Stimulated activated naive CD4-positive, alpha-beta T cell treated with Interleukin-2 at 50 U/mL for 16 hours (primary cell): Measurements from ENCODE around the gene CDKAL1.

ENCODE experiments used
- DNase-seq: peaks from one replicate; lab custom pipeline; 2025; lab: John Stamatoyannopoulos, UW

The CDKAL1 gene

DNA sequence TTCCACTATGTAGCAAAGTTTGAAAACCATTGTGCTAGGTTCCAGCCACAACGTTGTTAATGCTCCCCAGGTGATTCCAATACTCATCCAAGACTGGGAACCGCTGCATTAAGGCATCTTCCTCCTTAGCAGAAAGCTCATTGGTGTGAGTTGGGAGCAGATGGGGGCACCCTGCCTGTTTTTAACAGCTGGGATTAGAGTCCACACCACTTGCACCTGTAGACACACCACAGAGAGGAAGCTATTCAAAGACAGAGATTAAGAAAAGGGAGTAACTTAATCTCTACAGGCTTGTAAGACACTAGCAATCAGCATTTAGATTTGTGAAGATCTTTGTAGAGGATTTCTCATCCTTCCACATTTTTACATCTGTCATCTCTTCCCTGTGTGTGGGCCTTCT, 725.4 kb downstream of the CDKAL1 start:
- no peak for DNase-seq

DNA sequence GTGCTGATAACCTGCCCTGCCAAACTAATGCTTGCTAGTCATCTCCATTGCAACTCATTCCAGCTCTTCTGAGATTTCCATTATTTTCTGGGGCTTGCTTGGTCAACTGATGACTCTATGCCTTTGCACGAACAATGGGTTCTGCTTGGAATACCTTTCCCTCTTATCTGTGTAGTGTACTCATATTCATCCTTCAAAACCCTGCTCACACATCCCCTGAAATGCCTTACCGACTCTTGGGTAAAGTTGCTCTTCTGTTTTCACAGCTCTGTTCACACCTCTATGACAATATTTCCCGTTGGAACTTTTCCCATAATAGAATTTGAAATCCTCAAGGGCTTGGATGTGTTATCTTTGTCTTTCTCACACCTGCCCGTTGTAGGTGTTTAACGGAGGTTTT, 728.2 kb downstream of the CDKAL1 start:
- no peak for DNase-seq

DNA sequence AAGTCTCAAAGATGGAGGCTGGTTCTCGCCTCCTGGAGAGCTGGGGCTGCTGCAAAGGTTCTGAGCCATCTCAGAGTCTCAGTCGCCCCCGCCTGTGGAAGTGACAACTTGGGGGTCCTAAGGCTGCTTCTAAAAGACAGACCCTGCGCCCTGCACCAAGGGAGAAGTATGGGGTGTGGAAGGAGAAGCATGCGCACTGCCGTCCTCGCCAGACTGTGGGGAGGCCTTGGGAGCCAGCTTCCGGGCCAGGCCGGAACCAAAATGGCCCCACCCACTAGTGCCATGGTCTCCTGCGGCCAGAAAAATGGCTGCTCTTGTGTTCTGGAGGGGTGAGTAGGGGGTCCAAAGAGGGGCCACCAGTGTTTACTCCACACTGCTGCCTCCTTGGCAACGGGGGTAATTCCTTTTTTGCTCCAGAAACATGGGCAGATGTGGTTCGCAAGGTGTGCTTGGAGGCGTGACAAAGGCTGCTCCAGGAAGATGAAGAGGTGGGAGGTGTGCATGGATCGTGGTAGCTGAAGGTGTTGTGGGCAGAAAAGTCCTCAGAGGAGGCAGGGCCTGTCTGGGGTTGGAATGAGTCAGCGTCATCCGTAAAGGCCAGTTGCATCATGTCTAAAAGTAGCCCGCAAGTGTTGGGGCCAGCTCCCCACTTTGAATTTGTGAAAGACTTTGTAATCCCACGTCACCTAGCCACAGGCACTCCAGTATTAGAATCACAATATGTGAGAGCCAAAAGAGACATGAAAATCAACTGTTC, 729.5 kb downstream of the CDKAL1 start:
- no peak for DNase-seq

DNA sequence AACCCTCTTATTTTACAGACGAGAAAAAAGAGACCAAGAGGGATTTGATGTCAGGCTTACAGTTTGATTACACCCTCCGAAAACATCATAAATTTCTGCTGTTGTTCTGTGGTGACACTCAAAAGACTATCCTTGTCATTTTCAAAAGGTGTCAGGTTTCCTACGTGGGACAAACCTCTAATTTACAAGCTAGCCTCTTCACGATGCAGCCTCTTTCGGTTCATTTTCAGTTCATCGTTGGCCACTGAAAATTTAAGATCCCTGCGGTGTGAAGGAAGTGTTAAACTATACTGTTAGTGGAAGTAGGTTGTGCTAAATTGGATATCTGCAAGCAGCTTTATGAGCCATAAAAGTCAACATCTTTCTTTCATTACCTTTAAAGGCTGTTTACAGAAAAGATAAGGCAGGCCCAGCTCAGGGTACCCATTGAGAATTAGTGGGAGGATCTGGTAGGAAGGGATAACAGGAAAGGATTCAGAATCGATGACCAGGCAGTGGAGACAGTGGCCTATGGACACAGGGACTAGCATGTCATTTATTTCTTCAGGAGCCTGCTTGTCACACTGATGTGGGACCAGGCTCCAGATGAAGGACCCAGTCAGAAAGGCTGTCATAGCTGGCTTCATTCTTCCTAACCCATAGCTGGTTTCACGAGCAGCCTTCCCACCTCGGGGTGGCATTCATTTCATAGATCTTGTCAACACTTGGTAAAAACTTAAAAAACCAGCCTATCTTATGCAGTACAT, 730.2 kb downstream of the CDKAL1 start:
- no peak for DNase-seq

DNA sequence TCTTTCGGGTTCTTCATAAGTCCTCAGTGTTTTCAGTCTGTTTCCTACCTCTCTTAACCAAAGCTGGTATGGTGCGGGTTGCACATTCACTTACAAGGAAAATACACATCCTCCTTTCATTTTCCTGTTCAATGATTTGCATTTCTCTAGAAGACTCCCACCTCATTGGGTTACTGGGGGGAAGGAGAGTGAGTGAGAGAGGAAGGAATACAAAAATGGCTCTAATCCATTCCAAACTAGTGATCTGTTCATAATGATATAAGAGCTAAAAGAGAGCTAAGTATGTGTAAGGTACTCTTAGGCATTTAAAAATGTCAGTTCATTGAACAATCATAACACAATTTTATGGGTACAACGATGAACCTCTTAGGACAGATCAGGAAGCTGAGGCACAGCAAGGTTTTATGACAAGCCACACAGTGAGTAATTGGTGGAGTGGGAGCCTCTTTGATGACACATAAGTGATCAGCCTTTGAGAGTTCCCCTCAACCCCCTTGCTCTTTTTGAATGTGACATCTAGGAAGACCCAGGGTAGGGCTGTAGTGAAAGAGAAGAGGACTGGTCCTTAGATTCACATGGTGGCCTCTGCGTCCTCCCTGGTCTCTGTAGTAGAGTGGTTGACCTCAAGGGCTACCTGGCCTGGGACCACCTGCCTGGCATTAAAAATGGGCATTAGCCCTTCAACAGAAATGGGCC, 730.9 kb downstream of the CDKAL1 start:
- no peak for DNase-seq

DNA sequence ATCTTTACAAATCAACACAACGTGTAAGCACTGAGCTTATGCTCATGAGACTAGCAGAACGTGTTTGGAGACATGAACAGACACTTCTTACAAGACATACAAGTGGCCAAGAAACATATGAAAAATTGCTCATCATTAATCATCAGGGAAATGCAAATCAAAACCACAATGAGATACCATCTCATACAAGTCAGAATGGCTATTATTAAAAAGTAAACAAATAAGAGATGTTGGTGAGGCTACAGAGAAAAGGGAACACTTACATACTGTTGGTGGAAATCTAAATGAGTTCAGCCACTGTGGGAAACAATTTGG, 731.4 kb downstream of the CDKAL1 start:
- no peak for DNase-seq

DNA sequence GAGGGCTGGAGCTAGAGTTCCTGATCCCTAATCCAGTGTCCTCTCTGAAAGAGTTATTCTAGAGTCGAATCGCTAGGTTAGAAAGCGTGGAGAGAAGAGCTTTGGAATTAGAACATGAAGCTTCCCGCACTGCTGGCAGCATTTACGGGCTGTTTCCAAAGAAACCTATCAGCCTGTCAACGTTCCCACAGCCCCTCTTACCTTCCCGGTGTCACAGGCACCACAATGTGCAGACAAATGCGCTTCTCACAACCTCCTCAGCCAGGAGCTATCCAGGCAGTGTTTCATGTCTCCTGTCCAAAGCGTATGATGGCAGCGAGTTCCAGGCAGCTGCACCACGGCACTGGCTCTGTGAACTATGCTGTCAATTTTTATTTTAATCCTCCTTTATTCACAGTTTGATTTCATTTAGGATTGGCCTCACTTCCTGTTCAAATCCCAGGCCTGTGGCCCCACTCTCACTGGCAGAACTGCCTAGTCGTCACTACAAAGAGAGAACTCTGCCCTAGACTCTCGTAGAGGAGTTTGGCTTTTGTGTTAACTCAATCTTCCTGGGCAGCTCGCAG, 736.5 kb downstream of the CDKAL1 start:
- DNase-seq = no peak

DNA sequence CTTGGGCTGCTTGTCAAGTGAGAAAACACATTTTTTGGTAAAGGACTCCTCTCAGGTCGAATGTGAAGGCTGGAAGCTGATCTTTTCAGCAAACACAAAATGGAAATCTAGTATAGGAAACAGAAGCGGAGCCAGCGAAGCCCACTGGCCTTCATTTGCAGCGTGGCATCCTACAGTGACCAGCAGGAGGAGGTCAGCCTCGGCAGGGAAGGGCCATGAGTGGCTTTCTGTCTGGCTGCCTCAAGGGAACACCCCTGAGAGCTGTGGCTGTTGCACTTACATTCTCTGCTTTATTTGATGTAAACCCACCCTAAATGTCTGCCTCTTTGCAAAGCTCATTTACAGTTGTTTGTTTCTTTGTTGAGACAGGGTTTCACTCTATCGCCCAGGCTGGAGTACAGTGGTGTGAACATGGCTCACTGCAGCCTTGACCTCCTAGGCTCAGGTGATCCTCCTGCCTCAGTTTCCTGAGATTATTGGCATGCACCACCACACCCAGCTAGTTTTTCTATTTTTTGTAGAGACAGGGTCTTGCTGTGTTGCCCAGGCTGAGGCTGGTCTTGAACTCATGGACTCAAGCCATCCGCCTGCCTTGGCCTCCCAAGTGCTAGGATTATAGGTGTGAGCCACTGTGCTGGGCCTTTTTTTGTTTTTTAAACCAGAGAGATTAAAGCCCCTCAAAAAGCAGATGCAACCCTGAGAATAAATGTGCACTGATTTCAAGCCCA, 737.3 kb downstream of the CDKAL1 start:
- DNase-seq = no peak

DNA sequence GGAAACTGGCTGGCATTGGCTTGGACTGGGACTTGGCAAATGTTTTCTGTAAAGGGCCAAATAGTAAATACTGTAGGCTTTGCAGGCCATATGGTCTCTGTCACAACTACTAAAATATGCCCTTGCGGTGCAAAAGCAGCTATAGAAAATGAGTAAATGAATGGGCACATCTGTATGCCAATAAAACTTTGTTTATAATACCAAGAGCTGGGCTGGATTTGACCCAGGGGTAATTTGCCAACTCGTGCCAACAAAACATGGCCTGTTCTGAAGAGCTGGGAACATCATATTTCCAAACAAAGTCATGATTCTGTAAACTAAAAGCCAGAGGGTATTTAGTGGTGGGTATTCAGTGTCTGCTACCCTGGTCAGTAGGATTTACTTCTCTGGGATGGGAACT, 739.2 kb downstream of the CDKAL1 start:
- no peak for DNase-seq

DNA sequence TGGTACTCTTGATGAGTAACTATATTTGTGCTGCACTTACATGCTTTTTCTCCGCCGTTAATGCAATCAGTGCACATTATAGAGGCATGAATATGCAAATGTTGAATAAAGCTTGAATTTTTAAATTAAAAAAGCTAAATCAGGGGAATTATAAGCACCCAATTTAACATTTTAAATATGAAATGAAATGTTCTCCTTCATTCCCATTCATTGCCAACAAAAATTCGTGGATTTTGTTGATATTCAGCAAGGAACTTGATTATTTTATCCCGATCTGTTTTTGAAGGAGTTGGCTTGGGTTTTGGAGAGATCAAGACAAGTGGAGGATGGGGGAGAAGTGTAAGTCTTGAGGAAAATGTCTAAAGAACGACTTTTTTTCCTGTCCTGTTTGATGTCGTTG, 740.6 kb downstream of the CDKAL1 start:
- no peak for DNase-seq

DNA sequence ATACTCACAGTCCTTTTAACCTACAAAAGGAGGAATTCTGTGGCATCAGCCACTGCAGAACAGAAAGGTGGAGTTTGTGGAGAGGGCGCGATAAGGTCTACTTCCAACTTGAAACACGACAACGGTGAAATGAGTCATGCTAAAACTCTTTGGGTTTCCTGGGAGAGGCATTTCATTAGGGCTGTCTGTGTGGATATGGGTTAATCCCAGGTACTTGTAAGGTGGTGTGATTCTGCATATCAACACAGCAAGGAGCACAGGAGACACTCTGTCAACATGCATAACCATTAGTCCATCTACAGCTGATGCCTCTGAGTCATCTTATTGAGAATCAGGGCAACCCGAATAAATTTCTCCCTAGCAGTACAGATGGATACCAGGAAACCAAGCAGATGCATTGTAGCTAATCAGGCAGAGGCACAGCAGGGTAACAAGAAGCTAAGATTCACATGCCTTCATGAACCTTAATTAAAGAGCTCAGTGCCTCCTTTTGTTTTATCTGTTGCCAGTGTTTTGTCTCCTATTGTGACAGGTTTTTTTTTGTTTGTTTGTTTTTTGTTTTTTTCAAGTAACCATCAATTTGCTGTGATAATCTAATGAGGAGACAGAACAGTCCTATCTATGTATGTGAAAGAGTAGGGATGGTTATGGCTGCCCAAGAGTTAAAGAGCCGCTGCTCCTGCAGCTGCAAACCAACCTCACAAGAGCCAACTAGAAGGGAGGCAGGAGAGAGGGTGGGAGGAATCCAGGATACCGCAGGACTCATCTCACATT, 743.5 kb downstream of the CDKAL1 start:
- no peak for DNase-seq

DNA sequence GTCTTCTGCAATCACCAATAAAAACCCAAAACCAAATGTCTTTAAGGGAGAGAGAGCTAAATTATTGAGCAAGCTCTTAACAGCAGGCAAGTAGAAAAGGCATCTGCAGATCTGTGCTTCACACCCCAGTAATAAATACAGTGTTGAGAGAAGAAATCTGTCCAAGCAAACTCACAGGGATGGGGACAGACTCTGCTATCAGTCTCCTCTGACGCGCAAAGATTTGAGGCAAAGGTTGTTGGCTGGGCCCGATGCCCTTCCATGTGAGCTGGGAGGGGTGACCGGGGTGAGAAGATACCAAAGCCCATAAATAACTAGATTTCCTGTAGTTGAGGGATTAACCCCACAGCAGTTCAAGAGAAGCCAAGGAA, 744.1 kb downstream of the CDKAL1 start:
- DNase-seq = no peak

DNA sequence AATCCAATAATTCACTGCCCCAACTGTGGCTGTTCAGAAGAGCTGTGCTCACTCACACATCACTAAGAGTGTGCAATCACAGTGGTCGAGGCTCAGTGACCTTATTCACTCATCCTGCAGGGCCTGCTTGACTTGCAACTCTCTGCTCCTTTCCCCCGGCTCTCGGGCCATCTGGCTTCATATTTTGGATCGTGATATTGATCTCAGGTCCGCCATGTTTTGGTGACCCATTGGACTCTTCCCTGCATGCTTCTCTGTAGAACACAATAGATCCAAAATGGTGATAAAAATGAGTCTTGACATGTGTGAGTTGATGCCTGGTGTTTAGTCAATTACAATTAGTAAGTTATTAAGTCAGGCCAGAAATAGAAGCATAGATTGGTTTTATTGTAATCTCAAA, 745.4 kb downstream of the CDKAL1 start:
- DNase-seq = no peak

DNA sequence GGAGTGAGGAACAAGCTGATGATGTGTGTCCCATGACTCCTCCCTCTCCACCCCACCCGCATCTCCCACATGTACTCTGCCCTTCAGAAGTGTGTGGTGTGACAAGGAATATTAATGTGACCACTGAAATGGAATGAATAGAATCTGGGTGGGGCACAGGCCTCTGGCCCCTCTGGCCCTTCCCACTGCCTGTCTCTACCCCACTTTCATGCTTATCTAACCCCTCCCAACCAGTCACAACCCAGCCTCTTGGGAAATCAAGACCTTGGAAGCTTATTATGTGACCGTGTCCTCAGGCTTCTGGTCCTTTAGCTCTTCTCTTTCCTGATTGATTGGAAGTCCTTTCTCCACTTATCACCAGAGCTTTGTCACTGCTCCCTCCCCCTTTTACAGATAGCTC, 747.1 kb downstream of the CDKAL1 start:
- no peak for DNase-seq
